T-helper 1 cell (primary cell): Measurements from ENCODE around the gene NLRP8.
"Not testable (repeated sequence)": the region's sequence is repeated elsewhere in the genome, so short reads cannot be mapped to it uniquely, and the experiment has no call there.

Experiments
- DNase-seq, 5 donors: peaks; one replicate each; pipeline ENCODE4 v3.0.0-alpha.2; 2012 to 2020

NLRP8 gene

DNA sequence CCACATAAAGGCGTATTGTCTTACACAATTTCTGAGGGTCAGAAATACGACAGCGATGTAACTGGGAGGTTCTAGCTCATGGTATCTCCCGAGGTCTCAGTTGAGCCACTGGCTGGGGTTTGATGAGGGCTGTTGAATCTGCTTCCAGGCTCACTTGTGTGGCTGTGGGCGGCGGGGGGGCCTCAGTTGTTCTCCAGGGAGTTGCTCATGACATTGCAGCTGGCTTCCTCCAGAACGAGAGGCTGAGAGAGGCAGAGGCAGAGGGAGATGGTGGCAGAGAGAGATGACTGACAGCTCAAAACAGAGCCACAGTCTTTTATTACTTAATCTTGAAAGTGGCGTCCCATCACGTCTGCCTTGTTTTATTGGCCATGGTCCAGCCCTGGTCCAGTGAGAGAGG lies 32.8 kb downstream of the NLRP8 start:
- no peak for DNase-seq

DNA sequence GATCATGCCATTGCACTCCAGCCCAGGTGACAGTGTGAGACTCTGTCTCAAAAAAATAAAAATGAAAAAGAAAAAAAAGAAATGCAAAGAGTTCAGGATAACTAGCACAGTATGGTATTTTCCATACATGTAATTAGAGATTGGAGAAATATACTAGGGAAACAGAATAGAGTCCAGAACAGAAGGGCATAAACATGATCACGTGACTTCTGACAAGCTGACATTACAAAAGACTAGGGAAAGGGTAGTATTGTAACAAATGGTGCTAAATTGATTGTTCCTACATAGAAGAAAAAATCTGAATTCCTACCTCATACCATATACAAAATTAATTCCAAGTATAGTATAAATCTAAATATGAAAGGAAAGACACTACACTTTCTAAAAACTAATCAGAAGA lies 37.6 kb downstream of the NLRP8 start:
- no peak for DNase-seq

- no peak for DNase-seq
Measured at GRCh38 chr19:55986487-55986886, 38.9 kb downstream of the NLRP8 start, which contains the start of gene NLRP5. TSS of gene NLRP5 (plus strand) at chr19:55986775.

GRCh38 chr19:55990831-55991230 lies 43.2 kb downstream of the NLRP8 start:
- no peak for DNase-seq

DNA sequence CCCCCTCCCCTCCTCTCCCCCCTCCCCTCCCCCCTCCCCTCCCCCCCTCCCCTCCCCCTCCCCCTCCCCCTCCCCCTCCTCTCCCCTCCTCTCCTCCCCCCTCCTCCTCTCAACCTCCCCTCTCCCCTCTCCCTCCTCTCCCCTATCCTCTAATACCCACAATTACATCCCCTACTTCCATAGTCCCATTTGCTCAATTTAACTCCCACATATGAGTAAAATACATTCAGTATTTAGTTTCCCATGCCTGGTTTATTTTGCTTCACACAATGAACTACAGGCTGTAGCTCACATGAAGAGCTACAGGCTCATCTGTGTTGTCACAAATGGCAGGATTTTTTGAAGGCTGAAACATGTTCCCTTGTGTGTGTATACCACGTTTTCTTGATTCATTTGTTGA lies 45.9 kb downstream of the NLRP8 start:
- DNase-seq, result no peak

DNA sequence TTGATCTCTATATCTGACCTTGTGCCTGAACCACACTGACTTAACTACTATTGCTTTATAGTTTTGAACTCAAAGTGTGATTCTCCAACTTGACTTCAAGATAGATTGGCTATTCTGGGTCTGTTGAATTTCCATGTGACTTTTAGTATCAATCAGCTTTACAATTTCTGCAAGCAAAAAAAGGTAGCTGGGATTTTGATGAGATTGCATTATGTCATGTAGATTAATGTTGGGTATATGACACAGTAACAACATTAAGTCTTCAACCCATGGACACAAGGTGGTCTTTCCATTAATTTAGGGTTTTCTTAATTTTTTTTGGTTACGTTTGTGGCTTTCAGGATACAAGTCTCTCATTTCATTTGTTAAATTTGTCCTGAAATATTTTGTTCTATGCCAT lies 67.1 kb downstream of the NLRP8 start:
- no peak for DNase-seq

- DNase-seq, result no peak
Measured at GRCh38 chr19:56015756-56016155, 68.1 kb downstream of the NLRP8 start.

- DNase-seq, result not testable (repeated sequence)
Measured at GRCh38 chr19:56019325-56019724, 71.7 kb downstream of the NLRP8 start.

GRCh38 chr19:56020355-56020975 lies 72.8 kb downstream of the NLRP8 start:
- DNase-seq, result not testable (repeated sequence)

DNA sequence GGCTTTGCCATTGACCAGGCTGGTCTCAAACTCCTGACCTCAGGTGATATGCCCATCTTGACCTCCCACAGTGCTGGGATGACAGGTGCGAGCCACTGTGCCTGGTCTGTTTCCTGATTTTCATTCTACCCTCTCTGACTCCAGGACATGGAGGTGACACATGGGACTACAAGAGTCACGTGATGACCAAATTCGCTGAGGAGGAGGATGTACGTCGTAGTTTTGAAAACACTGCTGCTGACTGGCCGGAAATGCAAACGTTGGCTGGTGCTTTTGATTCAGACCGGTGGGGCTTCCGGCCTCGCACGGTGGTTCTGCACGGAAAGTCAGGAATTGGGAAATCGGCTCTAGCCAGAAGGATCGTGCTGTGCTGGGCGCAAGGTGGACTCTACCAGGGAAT lies 79.1 kb downstream of the NLRP8 start:
- no peak for DNase-seq
